MM.1S (cell line): ENCODE measurements around the gene TMEM248.

Experiments
- DNase-seq: peaks from one replicate; pipeline ENCODE4 v3.0.0-alpha.2; 2015
- H2AFZ ChIP-seq: fragments of 300-600 bp; sonication (generic); 2 replicates; pipeline ENCODE4 v1.6.0; 2016; ENCODE audit warnings: antibody characterized with exemption, low read length
- H3F3A ChIP-seq: fragments of 300-600 bp; sonication (generic); 2 replicates; pipeline ENCODE4 v1.6.1; 2016; ENCODE audit warnings: mild to moderate bottlenecking, antibody characterized with exemption, low read length, moderate library complexity, mixed read lengths; ENCODE audit not compliant: insufficient read depth
- H3K27ac ChIP-seq: fragments of 300-600 bp; sonication (generic); 2 replicates; pipeline ENCODE4 v1.5.1; 2016; ENCODE audit warnings: mild to moderate bottlenecking, low read length
- H3K27me3 ChIP-seq: fragments of 300-600 bp; sonication (generic); replicated peaks from 2 replicates; pipeline ENCODE4 v1.6.0; 2016; ENCODE audit warnings: low read length; ENCODE audit not compliant: insufficient read depth
- H3K36me3 ChIP-seq: fragments of 300-600 bp; sonication (generic); replicated peaks from 2 replicates; pipeline ENCODE4 v1.6.1; 2016; ENCODE audit warnings: mild to moderate bottlenecking, low read length, mixed read lengths; ENCODE audit not compliant: insufficient read depth
- H3K4me1 ChIP-seq: fragments of 300-600 bp; sonication (generic); 2 replicates; pipeline ENCODE4 v1.6.1; 2016; ENCODE audit warnings: low read length, mixed read lengths
- H3K4me2 ChIP-seq: fragments of 300-600 bp; sonication (generic); 2 replicates; pipeline ENCODE4 v1.6.0; 2016; ENCODE audit warnings: low read depth, low read length
- H3K4me3 ChIP-seq: fragments of 300-600 bp; sonication (generic); 2 replicates; pipeline ENCODE4 v1.5.1; 2016; ENCODE audit warnings: low read length, mixed read lengths
- H3K79me2 ChIP-seq: fragments of 300-600 bp; sonication (generic); 2 replicates; pipeline ENCODE4 v1.6.1; 2016; ENCODE audit warnings: mixed run types, low read length, mixed read lengths
- H3K9ac ChIP-seq: fragments of 300-600 bp; sonication (generic); 2 replicates; pipeline ENCODE4 v1.6.1; 2016; ENCODE audit warnings: low read length, mixed read lengths
- H3K9me2 ChIP-seq: fragments of 300-600 bp; sonication (generic); replicated peaks from 2 replicates; pipeline ENCODE4 v1.6.1; 2016; ENCODE audit warnings: mild to moderate bottlenecking, low read length, mixed read lengths; ENCODE audit not compliant: insufficient read depth
- H3K9me3 ChIP-seq: fragments of 300-600 bp; sonication (generic); replicated peaks from 2 replicates; pipeline ENCODE4 v1.6.1; 2016; ENCODE audit warnings: mild to moderate bottlenecking, low read length, mixed read lengths; ENCODE audit not compliant: insufficient read depth
- H4K20me1 ChIP-seq: fragments of 300-600 bp; sonication (generic); 2 replicates; pipeline ENCODE4 v1.6.1; 2016; ENCODE audit warnings: mild to moderate bottlenecking, low read length, moderate library complexity, mixed read lengths; ENCODE audit not compliant: insufficient read depth
- EZH2 ChIP-seq: fragments of 300-600 bp; sonication (generic); optimal IDR thresholded peaks from 2 replicates; pipeline ENCODE3; 2017; ENCODE audit warnings: low read depth, mild to moderate bottlenecking, antibody characterized with exemption, low read length, mixed read lengths
- EZH2phosphoT487 ChIP-seq: fragments of 300-600 bp; sonication (generic); IDR thresholded peaks from 2 replicates; pipeline ENCODE4 v1.6.1; 2018; ENCODE audit warnings: antibody characterized with exemption, low read length
- TF ChIP-seq, protein P1 (sequence below): fragments of 300-600 bp; sonication (generic); IDR thresholded peaks from 2 replicates; pipeline ENCODE4 v1.5.1; 2016; ENCODE audit warnings: antibody characterized with exemption, low read length, mixed read lengths

Gene TMEM248

DNA sequence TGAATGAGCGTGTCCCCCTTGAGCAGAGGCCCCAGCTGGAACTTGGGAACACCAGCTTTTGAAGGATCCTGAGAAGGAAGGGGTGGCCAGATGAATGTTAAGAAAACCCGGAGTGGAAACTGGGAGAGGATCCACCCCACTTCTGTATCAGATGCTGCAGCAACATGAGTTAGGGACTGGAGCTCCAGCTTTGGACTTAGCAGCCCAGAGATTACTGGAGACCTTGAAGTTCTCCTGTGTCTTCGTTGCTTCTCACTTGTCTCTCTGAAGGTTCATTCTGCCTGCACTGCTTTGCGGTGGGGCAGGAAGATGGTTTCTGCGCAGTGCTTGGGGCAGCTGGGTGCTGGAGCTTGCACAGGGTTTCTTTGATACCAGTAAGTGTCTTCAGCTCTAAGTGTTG, 9.3 kb downstream of the TMEM248 start:
- Histone ChIP-seq H2AFZ (no peak overlapping the region), H3F3A (no peaks in the 10 kb centered on the region), H4K20me1 (peaks cover 21% of the 10 kb centered on the region), H3K4me2 (no peak overlapping the region), H3K27me3 (no peaks in the 10 kb centered on the region), H3K4me1 (no peaks in the 10 kb centered on the region), H3K9me2 (no peaks in the 10 kb centered on the region), H3K79me2 (peaks cover 96% of the 10 kb centered on the region), H3K36me3 (no peaks in the 10 kb centered on the region), H3K27ac (no peak overlapping the region), H3K9ac (no peak overlapping the region), H3K9me3 (no peaks in the 10 kb centered on the region), H3K4me3 (no peak overlapping the region)
- TF ChIP-seq, protein P1, sequence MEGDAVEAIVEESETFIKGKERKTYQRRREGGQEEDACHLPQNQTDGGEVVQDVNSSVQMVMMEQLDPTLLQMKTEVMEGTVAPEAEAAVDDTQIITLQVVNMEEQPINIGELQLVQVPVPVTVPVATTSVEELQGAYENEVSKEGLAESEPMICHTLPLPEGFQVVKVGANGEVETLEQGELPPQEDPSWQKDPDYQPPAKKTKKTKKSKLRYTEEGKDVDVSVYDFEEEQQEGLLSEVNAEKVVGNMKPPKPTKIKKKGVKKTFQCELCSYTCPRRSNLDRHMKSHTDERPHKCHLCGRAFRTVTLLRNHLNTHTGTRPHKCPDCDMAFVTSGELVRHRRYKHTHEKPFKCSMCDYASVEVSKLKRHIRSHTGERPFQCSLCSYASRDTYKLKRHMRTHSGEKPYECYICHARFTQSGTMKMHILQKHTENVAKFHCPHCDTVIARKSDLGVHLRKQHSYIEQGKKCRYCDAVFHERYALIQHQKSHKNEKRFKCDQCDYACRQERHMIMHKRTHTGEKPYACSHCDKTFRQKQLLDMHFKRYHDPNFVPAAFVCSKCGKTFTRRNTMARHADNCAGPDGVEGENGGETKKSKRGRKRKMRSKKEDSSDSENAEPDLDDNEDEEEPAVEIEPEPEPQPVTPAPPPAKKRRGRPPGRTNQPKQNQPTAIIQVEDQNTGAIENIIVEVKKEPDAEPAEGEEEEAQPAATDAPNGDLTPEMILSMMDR, result no peak
- no peak for TF ChIP-seq EZH2phosphoT487
- no peak for TF ChIP-seq EZH2
- DNase-seq, result no peak

DNA sequence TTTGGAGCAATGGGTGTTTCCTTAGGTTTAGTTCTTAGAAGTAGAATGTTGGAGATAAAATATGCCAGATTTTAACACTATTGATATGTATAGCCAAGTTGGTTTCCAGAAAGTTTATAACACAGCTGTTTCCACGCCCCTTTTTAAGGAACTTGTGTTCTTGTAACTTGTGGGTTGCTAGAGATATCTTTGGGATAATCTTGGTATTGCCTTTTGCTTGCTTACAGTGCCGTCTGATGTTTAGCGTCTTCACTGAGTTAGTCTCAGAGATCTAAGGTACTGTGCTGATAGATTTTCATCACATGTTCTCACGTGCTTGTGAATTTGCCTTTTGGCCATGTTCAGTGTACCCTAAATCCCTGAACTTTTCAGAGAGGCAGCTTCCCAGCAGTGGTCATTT, 12.4 kb downstream of the TMEM248 start:
- H3K9me2 ChIP-seq, result no peaks in the 10 kb centered on the region
- H3K4me3 ChIP-seq, result no peak overlapping the region
- H3K27me3 ChIP-seq, result no peaks in the 10 kb centered on the region
- H3K9me3 ChIP-seq, result no peaks in the 10 kb centered on the region
- no peak overlapping the region for H3K9ac ChIP-seq
- H3K4me2 ChIP-seq, result no peak overlapping the region
- no peak for DNase-seq
- peaks cover 32% of the 10 kb centered on the region for H4K20me1 ChIP-seq
- H3K4me1 ChIP-seq, result no peaks in the 10 kb centered on the region
- H3F3A ChIP-seq, result no peaks in the 10 kb centered on the region
- no peak overlapping the region for H2AFZ ChIP-seq
- H3K27ac ChIP-seq, result no peak overlapping the region
- TF ChIP-seq, protein P1, result no peak
- TF ChIP-seq EZH2 (no peak), EZH2phosphoT487 (no peak)
- H3K79me2 ChIP-seq, result peaks cover 96% of the 10 kb centered on the region
- no peaks in the 10 kb centered on the region for H3K36me3 ChIP-seq

DNA sequence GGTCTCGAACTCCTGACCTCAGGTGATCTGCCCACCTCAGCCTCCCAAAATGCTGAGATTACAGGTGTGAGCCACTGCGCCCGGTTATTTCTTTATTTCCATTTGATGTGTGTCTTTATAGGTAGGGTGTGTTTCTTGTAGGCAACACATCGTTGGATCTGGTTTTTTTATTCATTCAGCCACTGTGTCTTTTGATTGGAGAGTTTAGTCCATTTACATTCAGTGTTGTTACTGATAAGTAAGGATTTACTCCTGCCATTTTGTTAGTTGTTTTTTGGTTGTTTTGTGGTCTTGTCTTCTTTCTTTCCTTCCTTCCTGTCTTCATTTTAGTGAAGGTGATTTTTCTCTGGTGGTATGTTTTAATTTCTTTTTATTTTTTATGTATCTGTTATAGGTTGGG, 16.9 kb downstream of the TMEM248 start:
- H3K4me1 ChIP-seq, result no peaks in the 10 kb centered on the region
- H4K20me1 ChIP-seq, result peaks cover 29% of the 10 kb centered on the region
- peaks cover 87% of the 10 kb centered on the region for H3K79me2 ChIP-seq
- H3K4me2 ChIP-seq, result no peak overlapping the region
- no peak overlapping the region for H3K4me3 ChIP-seq
- TF ChIP-seq EZH2phosphoT487, result no peak
- TF ChIP-seq, protein P1, result no peak
- TF ChIP-seq EZH2, result no peak
- no peak overlapping the region for H3K27ac ChIP-seq
- no peaks in the 10 kb centered on the region for H3K9me3 ChIP-seq
- H3K9ac ChIP-seq, result no peak overlapping the region
- no peaks in the 10 kb centered on the region for H3K36me3 ChIP-seq
- H3F3A ChIP-seq, result no peaks in the 10 kb centered on the region
- no peaks in the 10 kb centered on the region for H3K9me2 ChIP-seq
- H3K27me3 ChIP-seq, result no peaks in the 10 kb centered on the region
- no peak for DNase-seq
- no peak overlapping the region for H2AFZ ChIP-seq

DNA sequence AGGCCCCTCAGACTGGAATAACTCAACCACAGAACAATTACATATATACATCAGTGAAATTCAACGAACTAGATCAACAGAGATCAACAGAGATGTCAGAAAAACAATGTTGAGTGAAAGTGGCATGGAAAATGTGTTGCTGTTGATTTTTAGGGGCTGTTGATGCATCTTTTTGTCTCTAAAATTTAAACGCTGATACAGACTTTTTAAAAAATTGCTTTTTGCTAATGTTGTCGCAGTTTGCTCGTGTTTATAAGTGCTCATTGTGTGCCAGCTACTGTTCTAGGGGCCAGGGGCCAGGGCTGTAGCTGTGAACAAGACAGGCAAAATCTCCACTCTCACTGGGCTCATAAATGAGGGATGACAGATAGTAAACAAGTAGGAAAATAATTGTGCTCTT, 18.3 kb downstream of the TMEM248 start:
- no peaks in the 10 kb centered on the region for H3K36me3 ChIP-seq
- no peaks in the 10 kb centered on the region for H3K9me3 ChIP-seq
- H3K9me2 ChIP-seq, result no peaks in the 10 kb centered on the region
- H3K4me2 ChIP-seq, result no peak overlapping the region
- H2AFZ ChIP-seq, result no peak overlapping the region
- no peaks in the 10 kb centered on the region for H3K4me1 ChIP-seq
- H3K27me3 ChIP-seq, result no peaks in the 10 kb centered on the region
- H4K20me1 ChIP-seq, result peaks cover 23% of the 10 kb centered on the region
- H3K27ac ChIP-seq, result no peak overlapping the region
- H3K9ac ChIP-seq, result no peak overlapping the region
- H3K4me3 ChIP-seq, result no peak overlapping the region
- peaks cover 79% of the 10 kb centered on the region for H3K79me2 ChIP-seq
- TF ChIP-seq EZH2phosphoT487 (no peak), EZH2 (no peak)
- TF ChIP-seq, protein P1, result no peak
- DNase-seq, result no peak
- H3F3A ChIP-seq, result no peaks in the 10 kb centered on the region
